ENCODE data around the gene CDKL5.
A peak's percentile ranks its signal among the peaks of the same experiment; 100 is the strongest.
"Not testable (repeated sequence)": the region's sequence is repeated elsewhere in the genome, so short reads cannot be mapped to it uniquely, and the experiment has no call there.

Gene CDKL5

GRCh38 chrX:18577400-18577799 is 152.0 kb downstream of the CDKL5 start:
- Histone ChIP-seq H3K4me3 (ENCODE audit: low read depth, low read length) (no peak overlapping the region), H3K27me3 (ENCODE audit: insufficient read depth, low read depth, severe bottlenecking) (no peaks in the 10 kb centered on the region), H3K27ac (0 out of 2 replicates have a peak overlapping the region, but pooled peaks have one; percentile 16), H3K36me3 (peaks cover 77% of the 10 kb centered on the region), H3K9me3 (ENCODE audit: severe bottlenecking) (no peaks in the 10 kb centered on the region)
- TF ChIP-seq CTCF (IDR thresholded peaks at IDR 0.05; ENCODE audit: low read depth, low read length): no peak
- no peak for DNase-seq

GRCh38 chrX:18578546-18578945 is 153.1 kb downstream of the CDKL5 start:
- no peak for TF ChIP-seq CTCF (IDR thresholded peaks at IDR 0.05; ENCODE audit: low read depth, low read length)

GRCh38 chrX:18579495-18579894 is 154.1 kb downstream of the CDKL5 start:
- no peak overlapping the region for H3K4me3 ChIP-seq (ENCODE audit: low read depth, low read length)
- H3K27me3 ChIP-seq (ENCODE audit: insufficient read depth, low read depth, severe bottlenecking): no peaks in the 10 kb centered on the region
- H3K36me3 ChIP-seq: peaks cover 95% of the 10 kb centered on the region
- no peak for DNase-seq
- TF ChIP-seq CTCF (IDR thresholded peaks at IDR 0.05; ENCODE audit: low read depth, low read length): no peak
- H3K9me3 ChIP-seq (ENCODE audit: severe bottlenecking): no peaks in the 10 kb centered on the region
- no peak overlapping the region for H3K27ac ChIP-seq

More at GRCh38 chrX:18578546-18578945, 153.1 kb downstream of the CDKL5 start:
- Histone ChIP-seq H3K27me3 (ENCODE audit: insufficient read depth, low read depth, severe bottlenecking) (no peaks in the 10 kb centered on the region), H3K36me3 (peaks cover 85% of the 10 kb centered on the region), H3K4me3 (ENCODE audit: low read depth, low read length) (no peak overlapping the region), H3K9me3 (ENCODE audit: severe bottlenecking) (no peaks in the 10 kb centered on the region), H3K27ac (peak overlapping the region; percentile 36)
- peak; percentile 30 for DNase-seq

- DNase-seq: no peak
- Histone ChIP-seq H3K27ac (no peak overlapping the region), H3K4me3 (ENCODE audit: low read depth, low read length) (no peak overlapping the region), H3K9me3 (ENCODE audit: severe bottlenecking) (no peaks in the 10 kb centered on the region), H3K27me3 (ENCODE audit: insufficient read depth, low read depth, severe bottlenecking) (no peaks in the 10 kb centered on the region), H3K36me3 (peaks cover 100% of the 10 kb centered on the region)
- no peak for TF ChIP-seq CTCF (IDR thresholded peaks at IDR 0.05; ENCODE audit: low read depth, low read length)
Observed at GRCh38 chrX:18582910-18583493, 157.6 kb downstream of the CDKL5 start.

GRCh38 chrX:18589292-18589691 is 163.9 kb downstream of the CDKL5 start:
- peaks cover 94% of the 10 kb centered on the region for H3K36me3 ChIP-seq
- not testable (repeated sequence) for H3K27me3 ChIP-seq (ENCODE audit: insufficient read depth, low read depth, severe bottlenecking); H3K9me3 ChIP-seq (ENCODE audit: severe bottlenecking); DNase-seq; H3K4me3 ChIP-seq (ENCODE audit: low read depth, low read length); H3K27ac ChIP-seq

- no peak for DNase-seq
- H3K36me3 ChIP-seq: peaks cover 93% of the 10 kb centered on the region
- no peak for TF ChIP-seq CTCF (IDR thresholded peaks at IDR 0.05; ENCODE audit: low read depth, low read length)
- no peak overlapping the region for H3K27ac ChIP-seq
- H3K27me3 ChIP-seq (ENCODE audit: insufficient read depth, low read depth, severe bottlenecking): no peaks in the 10 kb centered on the region
- no peak overlapping the region for H3K4me3 ChIP-seq (ENCODE audit: low read depth, low read length)
- no peaks in the 10 kb centered on the region for H3K9me3 ChIP-seq (ENCODE audit: severe bottlenecking)
Observed at GRCh38 chrX:18591834-18592233, 166.4 kb downstream of the CDKL5 start.
